ENCODE data around the gene TRMU.

Gene TRMU

GRCh38 chr22:46335201-46336118 lies at the start of gene TRMU:
Gene TRMU, plus strand, starts transcription at chr22:46335714. Its CDS starts 51 bp downstream, at chr22:46335765.
- H3K27me3 ChIP-seq: no peaks in the 10 kb centered on the region
- peak within 1 kb of the TSS; percentile 94 for H3K27ac ChIP-seq
- H3K9ac ChIP-seq: peak within 1 kb of the TSS; percentile 85
- peak within 1 kb of the TSS; percentile 93 for H3K4me2 ChIP-seq
- TF ChIP-seq Cebpa-rat (IDR thresholded peaks at IDR 0.05): no peak
- H3K4me1 ChIP-seq: peaks cover 25% of the 10 kb centered on the region
- peaks cover 47% of the 10 kb centered on the region for H4K20me1 ChIP-seq
- H3K36me3 ChIP-seq: peaks cover 62% of the 10 kb centered on the region
- peak within 1 kb of the TSS; percentile 96 for H3K4me3 ChIP-seq
- H3K9me3 ChIP-seq: no peaks in the 10 kb centered on the region

GRCh38 chr22:46286006-46286405 lies 49.5 kb upstream of the TRMU start:
- H3K36me3 ChIP-seq: peaks cover 41% of the 10 kb centered on the region
- H3K4me3 ChIP-seq: no peak overlapping the region
- H3K9ac ChIP-seq: no peak overlapping the region
- H4K20me1 ChIP-seq: no peaks in the 10 kb centered on the region
- no peak for TF ChIP-seq Cebpa-rat (IDR thresholded peaks at IDR 0.05)
- no peak overlapping the region for H3K27ac ChIP-seq
- H3K27me3 ChIP-seq: no peaks in the 10 kb centered on the region
- H3K9me3 ChIP-seq: no peaks in the 10 kb centered on the region
- no peak overlapping the region for H3K4me2 ChIP-seq
- H3K4me1 ChIP-seq: peaks cover 61% of the 10 kb centered on the region

GRCh38 chr22:46286941-46287872 lies 48.3 kb upstream of the TRMU start:
- Histone ChIP-seq H3K4me1 (peaks cover 59% of the 10 kb centered on the region), H3K4me3 (peak overlapping the region; percentile 35; the same call in 1 of the 2 replicates), H3K4me2 (peak overlapping the region; percentile 94), H3K9ac (peak overlapping the region; percentile 59), H3K27ac (peak overlapping the region; percentile 89), H3K27me3 (no peaks in the 10 kb centered on the region), H4K20me1 (no peaks in the 10 kb centered on the region), H3K36me3 (peaks cover 39% of the 10 kb centered on the region), H3K9me3 (0 out of 2 replicates have a peak, but pooled peaks cover 4% of the 10 kb centered on the region)
- TF ChIP-seq Cebpa-rat (IDR thresholded peaks at IDR 0.05): no peak

GRCh38 chr22:46287873-46288751 lies 47.4 kb upstream of the TRMU start:
- no peak for TF ChIP-seq Cebpa-rat (IDR thresholded peaks at IDR 0.05)
- H3K4me3 ChIP-seq: peak overlapping the region; percentile 35
- peaks cover 34% of the 10 kb centered on the region for H3K36me3 ChIP-seq
- H4K20me1 ChIP-seq: no peaks in the 10 kb centered on the region
- H3K4me1 ChIP-seq: peaks cover 68% of the 10 kb centered on the region
- H3K4me2 ChIP-seq: peak overlapping the region; percentile 94
- peak overlapping the region; percentile 89 for H3K27ac ChIP-seq
- no peaks in the 10 kb centered on the region for H3K27me3 ChIP-seq
- H3K9me3 ChIP-seq: 0 out of 2 replicates have a peak, but pooled peaks cover 4% of the 10 kb centered on the region
- H3K9ac ChIP-seq: peak overlapping the region; percentile 59

- H4K20me1 ChIP-seq: no peaks in the 10 kb centered on the region
- H3K27me3 ChIP-seq: no peaks in the 10 kb centered on the region
- H3K27ac ChIP-seq: peak overlapping the region; percentile 89
- H3K9ac ChIP-seq: peak overlapping the region; percentile 59; the same call in 1 of the 2 replicates
- peaks cover 75% of the 10 kb centered on the region for H3K4me1 ChIP-seq
- H3K36me3 ChIP-seq: peaks cover 31% of the 10 kb centered on the region
- TF ChIP-seq Cebpa-rat (IDR thresholded peaks at IDR 0.05): no peak
- peak overlapping the region; percentile 94 for H3K4me2 ChIP-seq
- 0 out of 2 replicates have a peak, but pooled peaks cover 4% of the 10 kb centered on the region for H3K9me3 ChIP-seq
- no peak overlapping the region for H3K4me3 ChIP-seq
Observed at GRCh38 chr22:46288846-46289243, 46.7 kb upstream of the TRMU start.

- H3K9ac ChIP-seq: peak overlapping the region; percentile 59; the same call in 1 of the 2 replicates
- H3K9me3 ChIP-seq: 0 out of 2 replicates have a peak, but pooled peaks cover 4% of the 10 kb centered on the region
- H3K4me1 ChIP-seq: peaks cover 81% of the 10 kb centered on the region
- H3K27ac ChIP-seq: peak overlapping the region; percentile 89
- H3K4me3 ChIP-seq: no peak overlapping the region
- H3K27me3 ChIP-seq: no peaks in the 10 kb centered on the region
- H3K4me2 ChIP-seq: peak overlapping the region; percentile 94
- no peaks in the 10 kb centered on the region for H4K20me1 ChIP-seq
- TF ChIP-seq Cebpa-rat (IDR thresholded peaks at IDR 0.05): no peak
- peaks cover 27% of the 10 kb centered on the region for H3K36me3 ChIP-seq
Observed at GRCh38 chr22:46289244-46289891, 46.1 kb upstream of the TRMU start.

- H4K20me1 ChIP-seq: no peaks in the 10 kb centered on the region
- H3K9ac ChIP-seq: no peak overlapping the region
- H3K4me2 ChIP-seq: peak overlapping the region; percentile 94
- no peak overlapping the region for H3K4me3 ChIP-seq
- peak overlapping the region; percentile 89 for H3K27ac ChIP-seq
- peaks cover 90% of the 10 kb centered on the region for H3K4me1 ChIP-seq
- H3K36me3 ChIP-seq: peaks cover 18% of the 10 kb centered on the region; the same call in 1 of the 2 replicates
- TF ChIP-seq Cebpa-rat (IDR thresholded peaks at IDR 0.05): no peak
- H3K27me3 ChIP-seq: no peaks in the 10 kb centered on the region
- 0 out of 2 replicates have a peak, but pooled peaks cover 4% of the 10 kb centered on the region for H3K9me3 ChIP-seq
Observed at GRCh38 chr22:46290121-46290842, 45.2 kb upstream of the TRMU start.
